ENCODE measurements around the gene LSM7.
A peak's percentile ranks its signal among the peaks of the same experiment; 100 is the strongest.

LSM7 gene

DNA sequence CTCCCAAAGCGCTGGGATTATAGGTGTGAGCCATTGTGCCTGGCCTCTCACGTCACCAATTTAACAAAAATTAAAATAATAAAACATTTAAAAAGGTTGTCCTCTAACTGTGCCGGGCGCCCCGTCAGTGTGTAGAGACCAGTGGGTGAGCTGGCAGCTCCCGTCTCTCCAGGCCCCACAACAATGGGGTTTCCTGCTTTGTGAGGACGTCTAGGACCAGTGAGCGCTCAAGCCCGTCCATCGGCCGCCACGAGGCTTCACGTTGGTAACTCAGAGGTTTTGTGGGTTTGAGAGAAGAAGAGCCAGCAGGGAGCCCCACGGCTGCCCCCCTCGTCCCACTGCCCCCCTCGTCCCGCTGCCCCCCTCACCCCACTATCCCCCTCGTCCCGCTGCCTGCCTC is 4.7 kb downstream of the LSM7 start:
- DNase-seq (ENCODE audit: low spot score): no peak

DNA sequence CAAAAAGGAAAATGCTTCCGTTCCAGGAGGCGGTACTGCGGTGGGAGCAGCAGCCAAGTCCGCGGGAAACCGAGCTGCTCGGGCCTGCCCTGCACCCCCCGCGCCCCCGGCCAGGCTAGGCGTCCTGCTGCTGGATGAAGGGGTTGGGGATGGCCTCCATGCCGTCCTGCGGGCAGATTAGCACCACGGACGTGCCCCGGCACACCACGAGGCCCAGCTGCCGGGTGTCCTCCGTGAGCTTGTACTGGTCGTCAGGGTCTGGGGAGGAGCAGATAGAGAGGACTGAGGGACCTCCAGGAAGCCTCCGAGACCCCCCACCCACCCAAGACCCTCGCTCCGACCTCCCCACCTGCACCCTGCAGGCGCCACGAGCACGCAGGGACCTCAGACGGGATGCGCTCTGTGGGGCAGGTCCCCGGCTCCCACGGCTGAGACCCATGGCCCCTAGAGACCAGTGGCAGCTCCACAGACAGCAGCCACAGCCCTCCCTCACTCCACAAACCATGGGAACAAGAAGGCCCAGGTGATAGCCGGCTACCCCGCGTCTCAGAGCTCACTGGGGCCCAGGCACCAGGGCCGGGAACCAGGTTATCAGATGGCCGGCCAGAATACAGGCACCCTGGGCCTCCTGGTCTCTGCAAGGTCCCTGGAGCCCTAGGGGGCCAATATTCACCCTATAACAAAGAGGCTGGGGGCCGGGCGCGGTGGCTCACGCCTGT is 6.7 kb downstream of the LSM7 start:
- DNase-seq (ENCODE audit: low spot score): no peak

DNA sequence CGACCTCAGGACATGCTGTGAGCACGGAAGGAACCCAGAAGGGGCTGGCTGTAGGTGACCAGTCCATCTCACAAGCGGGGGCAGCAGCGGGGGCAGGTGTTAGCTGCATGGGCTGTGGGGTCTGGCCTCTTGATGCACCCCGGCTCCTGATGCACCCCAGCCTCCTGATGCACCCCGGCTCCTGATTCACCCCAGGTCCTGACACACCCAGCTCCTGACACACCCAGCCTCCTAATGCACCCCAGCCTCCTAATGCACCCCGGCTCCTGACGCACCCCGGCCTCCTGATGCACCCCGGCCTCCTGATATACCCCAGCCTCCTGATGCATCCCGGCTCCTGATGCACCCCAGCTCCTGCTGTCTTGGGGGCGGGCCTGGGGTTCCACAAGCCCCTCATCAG is 7.4 kb downstream of the LSM7 start:
- DNase-seq (ENCODE audit: low spot score): no peak

- DNase-seq (ENCODE audit: low spot score): no peak
Observed at GRCh38 chr19:2320049-2320448, 8.3 kb downstream of the LSM7 start.

GRCh38 chr19:2319551-2319950 is 8.8 kb downstream of the LSM7 start:
- DNase-seq (ENCODE audit: low spot score): no peak

GRCh38 chr19:2318923-2319322 is 9.5 kb downstream of the LSM7 start:
- DNase-seq (ENCODE audit: low spot score): no peak

- no peak for DNase-seq (ENCODE audit: low spot score)
Observed at GRCh38 chr19:2317756-2318155, 10.6 kb downstream of the LSM7 start.

DNA sequence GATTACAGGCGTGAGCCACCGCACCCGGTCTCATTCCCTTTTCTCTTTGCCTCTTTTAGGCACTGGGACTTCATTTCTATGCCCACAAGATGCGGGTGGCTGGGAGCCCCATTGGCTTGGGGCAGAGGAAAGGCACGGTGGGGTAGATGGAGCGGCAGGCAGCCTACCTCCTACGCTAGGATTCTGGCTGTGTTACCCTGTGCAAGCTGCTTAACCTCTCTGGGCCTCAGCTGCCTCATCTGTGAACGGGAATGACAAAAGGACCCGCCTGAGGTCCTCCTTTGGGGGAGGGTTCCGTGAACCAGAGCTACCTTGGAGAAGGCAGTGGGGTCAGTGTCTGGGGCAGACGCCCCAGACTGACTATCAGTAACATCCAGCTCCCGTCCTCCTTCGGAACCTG is 11.1 kb downstream of the LSM7 start:
- DNase-seq (ENCODE audit: low spot score): no peak

DNA sequence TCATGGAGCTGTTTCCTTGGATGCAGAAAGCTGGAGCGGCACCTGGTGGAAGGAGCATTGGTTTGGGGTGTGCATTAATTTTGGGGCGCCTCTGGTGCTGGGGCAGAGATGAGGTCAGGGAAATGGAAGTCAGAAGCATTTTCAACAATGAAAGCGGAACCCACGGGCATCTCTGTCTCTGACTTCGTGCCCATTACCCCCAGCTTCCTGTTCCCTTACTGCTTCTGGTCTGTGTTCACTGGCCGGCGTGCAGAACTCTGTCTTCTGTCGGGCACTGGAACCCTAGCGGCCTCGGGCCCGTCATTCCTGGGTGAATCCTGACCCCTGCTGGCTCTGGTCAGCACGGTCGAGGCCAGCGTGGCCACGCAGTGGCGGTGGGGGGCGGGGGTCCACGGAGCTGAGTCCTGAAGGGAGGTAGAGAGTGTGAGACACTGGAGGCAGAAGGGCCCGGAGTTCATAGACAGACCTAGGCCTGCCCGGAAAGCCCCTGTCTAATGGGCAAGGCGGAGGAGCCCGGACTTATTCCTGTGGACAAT is 12.5 kb downstream of the LSM7 start:
- DNase-seq (ENCODE audit: low spot score): peak; percentile 82

- no peak for DNase-seq (ENCODE audit: low spot score)
Observed at GRCh38 chr19:2315121-2315817, 13.1 kb downstream of the LSM7 start.

DNA sequence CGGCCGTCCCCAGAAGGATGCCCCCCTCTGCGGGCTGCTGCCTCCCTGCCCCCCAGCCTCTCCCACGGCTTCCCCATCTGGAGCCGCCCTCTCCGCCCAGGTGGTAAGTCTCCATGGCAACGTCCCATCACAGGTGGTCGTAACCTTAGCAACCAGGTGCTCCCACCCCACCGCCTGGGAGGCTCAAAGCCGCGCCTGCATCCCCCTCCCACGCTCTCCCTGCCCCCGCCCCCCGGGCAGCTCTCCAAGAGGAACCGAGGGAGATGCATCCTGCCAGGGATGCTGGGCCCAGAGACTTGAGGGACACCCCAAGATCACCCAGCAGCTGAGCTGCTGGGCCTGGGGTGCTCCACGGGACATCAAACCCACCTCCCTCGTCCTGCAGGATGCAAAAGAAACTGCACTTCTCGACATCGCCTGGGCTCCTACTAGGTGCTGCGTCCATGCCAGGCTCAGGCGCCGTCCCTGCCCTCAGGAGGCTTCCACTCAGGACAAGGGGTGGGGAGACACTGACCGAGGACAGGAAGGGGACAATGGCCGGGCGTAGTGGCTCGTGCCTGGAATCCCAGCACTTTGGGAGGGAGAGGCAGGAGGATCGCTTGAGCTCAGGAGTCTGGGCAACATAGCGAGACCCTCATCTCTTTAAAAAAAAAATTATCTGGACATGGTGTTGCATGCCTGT is 15.4 kb downstream of the LSM7 start:
- no peak for DNase-seq (ENCODE audit: low spot score)

DNA sequence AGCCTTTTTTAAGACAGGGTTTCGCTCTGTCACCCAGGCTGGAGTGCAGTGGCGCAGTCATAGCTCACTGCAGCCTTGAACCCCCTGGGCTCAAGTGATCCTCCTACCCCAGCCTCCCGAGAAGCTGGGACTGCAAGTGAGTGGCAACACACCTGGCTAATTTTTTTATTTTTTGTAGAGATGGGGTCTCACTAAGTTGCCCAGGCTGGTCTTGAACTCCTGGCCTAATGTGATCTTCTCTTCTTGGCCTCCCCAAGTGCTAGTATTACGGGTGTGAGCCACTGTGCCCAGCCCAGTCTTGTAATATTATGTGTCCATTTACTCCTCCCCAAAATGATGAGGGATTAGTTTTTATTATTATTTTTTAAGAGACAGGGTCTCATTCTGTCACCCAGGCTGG is 17.3 kb downstream of the LSM7 start:
- no peak for DNase-seq (ENCODE audit: low spot score)

DNA sequence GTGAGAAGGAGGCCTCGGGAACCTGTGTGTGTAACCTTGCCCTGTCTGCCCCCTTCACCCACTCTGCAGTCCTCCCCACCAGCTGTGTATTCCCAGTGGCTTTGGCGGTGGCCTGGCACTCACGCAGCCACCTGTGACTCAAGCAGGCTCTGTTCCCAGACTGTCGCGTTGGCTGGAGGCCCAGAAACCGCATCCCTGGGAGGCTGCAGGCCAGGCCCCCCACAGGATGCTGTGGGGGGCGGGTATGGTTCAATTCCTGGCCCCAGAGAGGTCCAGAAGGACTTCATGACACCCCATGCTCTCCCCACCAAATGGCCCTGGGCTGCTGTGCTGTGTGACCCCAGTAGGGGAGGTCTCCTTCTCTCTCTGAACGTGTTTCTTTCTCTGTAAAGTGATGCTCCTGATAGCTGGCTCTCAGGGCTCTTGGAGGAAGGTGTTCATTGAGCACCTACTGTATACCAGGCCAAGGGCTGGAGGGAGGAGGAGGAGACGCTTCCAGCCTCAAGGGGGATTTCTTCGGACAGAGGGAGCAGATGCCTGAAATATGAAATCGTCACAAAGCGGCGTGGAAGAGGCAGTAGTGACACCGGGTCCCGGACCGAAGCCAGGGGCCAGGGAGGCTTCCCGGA is 18.5 kb downstream of the LSM7 start:
- DNase-seq (ENCODE audit: low spot score): no peak

GRCh38 chr19:2308114-2308556 is 20.3 kb downstream of the LSM7 start, which contains the start of gene LINGO3:
LINGO3 (minus strand) TSS chr19:2308154; CDS start chr19:2291776, 16,378 bp downstream.
- DNase-seq (ENCODE audit: low spot score): peak; percentile 37

GRCh38 chr19:2307518-2308012 is 20.8 kb downstream of the LSM7 start:
- DNase-seq (ENCODE audit: low spot score): no peak

DNA sequence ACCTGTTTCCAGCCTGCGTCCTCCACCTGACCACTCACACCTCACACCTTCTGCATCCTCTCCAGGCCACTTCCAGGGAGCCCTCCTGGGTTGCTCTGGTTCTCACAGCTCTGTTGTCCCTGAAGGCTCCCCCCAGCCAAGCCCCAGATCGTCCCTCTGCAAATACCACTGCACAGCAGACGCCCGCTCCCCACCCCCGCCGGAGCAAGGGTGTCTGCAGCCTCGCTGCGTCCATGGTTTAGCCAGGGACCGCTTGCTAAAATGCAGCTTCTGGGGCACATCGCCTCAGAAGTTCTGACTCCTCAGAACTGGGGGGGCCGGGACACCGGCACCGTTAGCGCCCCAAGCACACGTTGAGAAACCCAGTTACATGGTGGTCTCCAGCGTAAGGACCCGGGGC is 21.4 kb downstream of the LSM7 start:
- DNase-seq (ENCODE audit: low spot score): no peak

DNA sequence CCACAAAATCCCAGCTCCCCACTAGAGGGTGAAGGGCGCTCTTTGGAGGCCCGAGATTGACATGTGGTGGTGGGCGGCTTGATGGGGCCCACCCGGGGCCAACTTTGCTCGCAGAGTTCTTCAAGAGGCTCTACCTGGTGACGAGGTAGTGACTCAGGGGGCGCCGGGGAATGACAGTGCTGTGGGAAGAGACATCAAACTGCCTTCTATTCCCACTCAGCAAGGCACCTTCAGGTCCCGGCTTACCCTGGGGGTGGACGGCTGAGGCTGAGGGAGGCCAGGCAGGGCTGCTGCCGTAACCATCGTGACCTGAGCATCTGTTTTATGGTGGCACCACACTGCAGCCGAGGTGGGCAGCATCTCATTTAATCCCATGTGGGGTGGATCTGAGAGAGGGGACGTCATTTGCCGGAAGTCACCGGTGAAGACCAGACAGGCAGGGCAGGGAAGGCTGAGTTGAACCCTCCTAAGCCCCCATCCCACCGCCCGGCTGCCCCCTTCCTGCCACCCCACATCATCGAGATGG is 22.0 kb downstream of the LSM7 start:
- DNase-seq (ENCODE audit: low spot score): no peak

DNA sequence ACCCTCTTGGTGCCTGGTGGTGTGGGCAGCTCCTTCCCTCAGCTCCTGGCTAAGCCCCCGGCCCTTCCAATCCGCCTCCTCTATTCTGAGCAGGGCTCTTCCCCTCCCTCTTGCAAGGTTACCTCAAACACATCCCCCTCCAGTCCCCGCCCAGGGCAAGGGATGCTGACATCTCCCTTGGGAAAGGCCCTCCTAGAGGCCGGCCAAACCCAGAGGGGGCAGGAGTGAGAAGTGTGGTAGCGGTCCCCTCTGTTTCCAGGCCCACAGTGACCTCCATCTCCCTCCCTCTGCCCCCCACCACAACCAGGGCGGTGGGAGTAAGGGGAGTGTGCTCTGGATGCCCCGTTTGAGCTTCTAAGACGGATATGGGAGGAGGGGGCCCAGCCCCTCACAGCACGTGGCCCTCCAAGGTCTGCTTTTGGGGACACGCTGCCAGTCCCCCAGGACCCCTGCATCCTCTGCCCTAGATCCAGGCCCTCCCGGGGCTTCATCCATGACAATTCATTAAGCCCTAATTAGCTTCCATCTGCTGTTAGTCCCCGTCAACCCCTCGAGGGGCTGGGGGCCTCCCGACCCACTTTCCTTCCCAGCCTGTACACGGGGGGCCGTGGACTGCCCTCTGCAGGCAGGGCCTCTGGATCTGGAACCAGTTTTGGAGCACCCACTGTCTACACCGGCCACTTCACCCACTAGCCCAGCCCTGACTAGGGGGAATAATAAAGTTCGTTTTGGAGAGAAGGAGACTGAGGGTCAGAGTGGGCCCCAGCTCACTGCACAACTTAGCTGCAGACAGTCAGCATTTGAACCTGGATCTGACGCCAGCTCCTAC is 22.7 kb downstream of the LSM7 start:
- no peak for DNase-seq (ENCODE audit: low spot score)

DNA sequence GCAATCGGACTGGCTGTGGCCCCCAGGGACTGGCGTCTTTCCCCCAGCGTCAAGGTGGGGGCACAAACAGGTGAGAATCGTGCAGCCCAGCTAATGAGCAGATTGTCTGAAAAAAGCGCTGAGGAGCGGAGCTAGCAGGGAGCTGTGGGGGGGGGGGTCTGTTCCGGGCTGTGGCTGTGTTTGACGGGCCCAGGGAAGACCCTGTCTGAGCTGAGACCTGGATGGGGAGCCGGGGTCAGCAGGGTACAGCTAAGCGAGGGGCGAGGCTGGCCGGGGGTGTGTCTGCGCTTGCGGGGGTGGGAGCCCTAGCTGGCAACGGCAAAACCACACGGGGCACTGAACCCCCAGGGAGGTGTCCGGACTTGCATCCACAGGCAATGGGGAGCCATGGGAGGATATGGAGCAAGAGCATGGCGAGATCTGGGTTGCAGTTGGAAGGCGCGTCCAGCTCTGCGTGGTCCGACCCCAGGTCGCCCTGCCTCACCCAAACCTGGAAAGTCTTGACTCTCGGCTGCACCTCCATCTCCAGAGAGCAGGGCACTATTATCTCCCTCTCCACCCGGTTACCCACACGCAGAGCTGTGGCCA is 25.1 kb downstream of the LSM7 start:
- no peak for DNase-seq (ENCODE audit: low spot score)

DNA sequence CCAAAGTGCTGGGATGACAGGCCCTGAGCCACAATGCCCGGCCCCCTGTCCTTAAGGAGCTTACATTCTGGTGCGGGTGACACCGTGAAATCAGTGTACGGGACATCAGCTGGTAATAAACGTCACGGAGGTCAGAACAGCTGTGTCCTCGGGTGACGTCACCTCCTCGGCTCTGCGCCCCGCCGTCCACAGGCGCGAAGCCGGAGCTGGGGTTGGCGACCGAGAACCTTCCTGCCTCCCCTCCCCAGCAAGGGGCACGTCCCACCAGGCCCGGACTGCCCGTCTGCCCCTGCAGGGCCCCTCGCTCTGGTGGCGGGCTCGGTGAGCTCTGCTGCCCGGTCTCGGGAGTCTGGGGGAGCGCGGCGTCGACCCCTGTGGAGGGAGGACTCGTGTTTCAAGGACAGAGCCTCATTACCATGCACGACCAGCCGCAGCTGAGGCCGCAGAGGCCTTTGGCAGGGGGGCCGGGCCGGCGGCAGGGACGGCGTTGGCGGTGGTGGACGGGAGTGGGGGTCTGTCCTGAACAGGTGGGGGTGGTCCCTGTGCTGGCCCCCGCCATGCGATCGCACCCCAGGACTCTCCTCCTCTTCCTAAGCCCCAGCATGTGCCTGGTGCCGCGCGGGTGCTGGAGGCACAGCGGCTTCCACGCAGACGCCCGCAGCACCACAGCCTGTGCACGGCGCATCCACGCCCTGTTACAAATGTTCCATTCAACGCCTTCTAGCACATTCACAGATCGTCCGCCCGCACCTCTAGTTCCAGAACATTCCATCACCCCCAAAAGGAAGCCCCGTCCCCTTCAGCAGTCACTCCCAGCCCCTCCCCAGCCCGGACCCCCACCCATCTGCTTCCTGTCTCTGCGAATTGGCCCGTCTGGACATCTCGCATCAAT is 25.8 kb downstream of the LSM7 start:
- DNase-seq (ENCODE audit: low spot score): no peak
